Measurements from ENCODE around the gene CEACAM6. TPM values are rescaled to one million over a fixed set of nuclear protein-coding genes. Genes with fewer than 3 reads are reported as not detected.

The CEACAM6 gene
- under 0.01 TPM for total RNA-seq

DNA sequence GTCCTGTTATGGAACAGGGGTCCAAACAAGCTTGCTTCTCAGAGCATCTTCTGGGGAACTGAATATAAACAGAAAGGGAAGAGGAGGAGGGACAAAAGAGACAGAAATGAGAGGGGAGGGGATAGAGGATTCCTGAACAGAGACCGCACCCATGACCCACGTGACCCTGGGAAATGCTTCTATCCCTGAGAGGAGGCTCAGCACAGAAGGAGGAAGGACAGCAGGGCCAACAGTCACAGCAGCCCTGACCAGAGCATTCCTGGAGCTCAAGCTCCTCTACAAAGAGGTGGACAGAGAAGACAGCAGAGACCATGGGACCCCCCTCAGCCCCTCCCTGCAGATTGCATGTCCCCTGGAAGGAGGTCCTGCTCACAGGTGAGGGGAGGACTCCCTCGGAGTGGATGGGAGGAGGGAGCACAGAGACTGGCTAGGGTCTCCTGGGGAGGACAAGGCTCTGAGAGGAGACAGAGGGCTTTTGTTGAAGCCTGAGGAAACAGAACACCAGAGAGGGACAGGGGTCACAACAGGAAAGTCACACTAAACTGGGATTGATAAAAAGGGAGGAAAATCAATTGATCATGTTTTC, at the start of gene CEACAM6:
Gene CEACAM6 (plus strand): TSS at position 203 of the 586 bp plus-strand sequence. CDS start 109 bp downstream, at position 312.

DNA sequence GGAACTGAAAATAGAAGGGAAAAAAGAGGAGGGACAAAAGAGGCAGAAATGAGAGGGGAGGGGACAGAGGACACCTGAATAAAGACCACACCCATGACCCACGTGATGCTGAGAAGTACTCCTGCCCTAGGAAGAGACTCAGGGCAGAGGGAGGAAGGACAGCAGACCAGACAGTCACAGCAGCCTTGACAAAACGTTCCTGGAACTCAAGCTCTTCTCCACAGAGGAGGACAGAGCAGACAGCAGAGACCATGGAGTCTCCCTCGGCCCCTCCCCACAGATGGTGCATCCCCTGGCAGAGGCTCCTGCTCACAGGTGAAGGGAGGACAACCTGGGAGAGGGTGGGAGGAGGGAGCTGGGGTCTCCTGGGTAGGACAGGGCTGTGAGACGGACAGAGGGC, 46.8 kb upstream of the CEACAM6 start, which contains the start of gene CEACAM5:
Gene CEACAM5 (plus strand): TSS at position 146 of the 400 bp plus-strand sequence. CDS start 106 bp downstream, at position 252.

DNA sequence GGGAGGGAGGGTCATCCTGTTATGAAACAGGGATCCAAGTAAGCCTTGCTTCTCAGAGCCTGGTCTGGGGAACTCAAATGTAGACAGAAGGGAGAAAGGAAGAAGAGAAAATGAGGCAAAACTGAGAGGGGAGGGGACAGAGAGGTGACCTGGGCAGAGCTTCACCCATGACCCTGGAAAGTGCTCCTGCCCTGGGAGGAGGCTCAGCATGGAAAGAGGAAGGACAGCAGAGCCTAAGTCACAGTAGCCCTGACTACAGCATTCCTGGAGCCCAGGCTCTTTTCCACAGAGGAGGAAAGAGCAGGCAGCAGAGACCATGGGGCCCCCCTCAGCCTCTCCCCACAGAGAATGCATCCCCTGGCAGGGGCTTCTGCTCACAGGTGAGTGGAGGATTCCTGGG, 41.0 kb downstream of the CEACAM6 start, which contains the start of gene CEACAM3:
Gene CEACAM3 (plus strand): TSS at position 226 of the 400 bp plus-strand sequence. CDS start 91 bp downstream, at position 317.

Other genes starting within 250 kb of the CEACAM6 start
- gene CEACAM21, start 179.4 kb upstream of the CEACAM6 start, total RNA-seq: 18.0 TPM
- gene CEACAM4, start 128.5 kb upstream of the CEACAM6 start, total RNA-seq: not detected
- gene CEACAM7, start 67.3 kb upstream of the CEACAM6 start, total RNA-seq: not detected
- gene CEACAM5, start 46.9 kb upstream of the CEACAM6 start, total RNA-seq: not detected
- not detected for gene CEACAM3, start 41.1 kb downstream of the CEACAM6 start, total RNA-seq
- gene LYPD4, start 89.2 kb downstream of the CEACAM6 start, total RNA-seq: not detected
- not detected for gene DMRTC2, start 89.5 kb downstream of the CEACAM6 start, total RNA-seq
- 227 TPM for gene RPS19, start 104.7 kb downstream of the CEACAM6 start, total RNA-seq
- gene CD79A, start 121.7 kb downstream of the CEACAM6 start, total RNA-seq: not detected
- 12.7 TPM for gene ARHGEF1, start 127.7 kb downstream of the CEACAM6 start, total RNA-seq
- gene ERFL, start 172.9 kb downstream of the CEACAM6 start, total RNA-seq: 1.6 TPM
- gene RABAC1, start 203.8 kb downstream of the CEACAM6 start, total RNA-seq: 116 TPM
- 423 TPM for gene ATP1A3, start 238.7 kb downstream of the CEACAM6 start, total RNA-seq

Measured in diencephalon (tissue), 1 donor.